HG03571 (cell line): ENCODE measurements around the gene WDR88.
"Not testable (repeated sequence)": the region's sequence is repeated elsewhere in the genome, so short reads cannot be mapped to it uniquely, and the experiment has no call there.

ENCODE experiments used
- ATAC-seq: cut with Tn5 transposase; IDR thresholded peaks from one replicate; pipeline ENCODE4 v1.9.1; 2021; ENCODE audit not compliant: unreplicated experiment

Gene WDR88

DNA sequence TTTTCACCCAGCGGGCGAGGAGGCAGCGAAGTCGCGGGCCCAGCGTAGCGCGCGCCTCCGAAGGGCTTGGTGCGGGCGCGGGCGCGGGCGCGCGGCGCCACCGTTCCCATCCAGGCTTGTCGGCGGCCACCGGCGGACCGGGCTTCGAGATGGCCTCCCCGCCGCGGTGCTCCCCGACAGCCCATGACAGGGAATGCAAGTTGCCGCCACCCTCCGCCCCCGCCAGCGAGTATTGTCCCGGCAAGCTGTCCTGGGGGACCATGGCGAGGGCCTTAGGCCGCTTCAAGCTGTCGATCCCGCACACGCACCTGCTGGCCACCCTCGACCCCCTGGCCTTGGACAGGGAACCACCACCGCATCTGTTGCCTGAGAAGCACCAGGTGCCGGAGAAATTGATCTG lies at the start of gene WDR88:
Gene WDR88, plus strand, starts transcription at position 94 of the 400 bp plus-strand sequence. Its CDS starts 56 bp downstream, at position 150.
- ATAC-seq, result no peak

DNA sequence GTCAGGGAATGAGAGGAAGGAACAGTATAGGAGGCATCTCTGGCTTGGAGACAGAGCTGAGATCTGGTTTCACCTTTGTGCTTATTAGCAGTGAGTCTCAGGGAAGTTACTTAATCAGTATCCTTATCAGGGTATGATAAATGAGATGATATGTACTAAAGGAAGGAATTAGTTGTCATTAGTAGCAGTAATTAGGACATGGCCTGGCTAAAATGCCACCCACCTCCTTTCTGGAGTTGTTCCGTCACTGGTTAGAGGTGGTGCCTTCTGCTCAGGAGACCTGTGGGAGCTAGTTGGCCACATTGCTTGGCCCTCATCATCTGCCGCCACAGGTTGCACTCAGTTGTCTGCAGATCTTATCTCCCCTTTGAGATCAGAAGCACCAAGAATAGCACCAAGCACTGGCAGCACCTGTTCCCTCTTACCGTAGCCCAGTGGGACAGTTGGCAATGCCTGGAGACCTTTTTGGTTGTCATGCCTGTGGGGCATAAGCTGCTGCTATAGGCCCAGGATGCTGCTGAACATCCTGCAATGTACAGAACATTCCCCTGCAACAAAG lies 46.3 kb upstream of the WDR88 start:
- ATAC-seq, result no peak

DNA sequence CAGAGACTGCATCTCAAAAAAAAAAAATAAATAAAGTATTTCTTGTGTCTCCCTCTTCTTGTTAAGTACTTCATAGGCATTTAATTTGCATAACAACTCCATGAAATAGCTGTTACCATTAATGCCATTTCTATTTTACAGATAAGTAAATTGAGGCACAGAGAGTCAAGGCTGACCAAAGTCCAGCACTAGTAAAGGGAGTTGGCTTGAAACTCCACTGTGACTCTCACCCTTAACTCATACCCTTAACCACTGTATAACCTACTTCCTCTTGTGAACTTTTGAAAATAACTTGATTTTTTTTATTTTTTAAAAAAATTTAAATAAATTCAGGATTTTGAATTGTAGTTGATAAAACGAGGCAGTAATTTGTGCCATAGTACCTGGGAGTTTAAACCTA lies 45.0 kb upstream of the WDR88 start:
- ATAC-seq, result no peak

DNA sequence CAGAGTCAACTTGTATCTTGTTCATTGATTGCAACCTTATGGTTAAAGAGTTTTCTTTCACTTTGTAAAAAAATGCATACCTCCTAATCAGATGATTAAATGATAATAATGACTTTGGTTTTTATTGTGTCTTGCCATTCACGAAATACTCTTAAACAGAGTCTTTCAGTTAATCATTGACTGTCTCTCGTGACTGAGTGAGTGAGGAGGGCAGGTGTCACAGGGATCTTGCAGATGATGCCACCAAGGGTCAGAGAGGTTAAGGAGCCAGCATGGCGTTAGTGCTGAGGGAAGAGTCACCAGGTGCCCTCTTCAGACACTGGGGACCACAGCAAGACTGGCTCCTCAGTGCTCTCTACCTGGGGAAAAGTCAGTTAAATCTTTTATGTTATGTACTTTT lies 42.9 kb upstream of the WDR88 start:
- ATAC-seq, result no peak

GRCh38 chr19:33090179-33090578 lies 41.7 kb upstream of the WDR88 start:
- no peak for ATAC-seq

- no peak for ATAC-seq
Observed at GRCh38 chr19:33093420-33094210, 38.3 kb upstream of the WDR88 start.

- ATAC-seq, result no peak
Observed at GRCh38 chr19:33094436-33095067, 37.4 kb upstream of the WDR88 start.

DNA sequence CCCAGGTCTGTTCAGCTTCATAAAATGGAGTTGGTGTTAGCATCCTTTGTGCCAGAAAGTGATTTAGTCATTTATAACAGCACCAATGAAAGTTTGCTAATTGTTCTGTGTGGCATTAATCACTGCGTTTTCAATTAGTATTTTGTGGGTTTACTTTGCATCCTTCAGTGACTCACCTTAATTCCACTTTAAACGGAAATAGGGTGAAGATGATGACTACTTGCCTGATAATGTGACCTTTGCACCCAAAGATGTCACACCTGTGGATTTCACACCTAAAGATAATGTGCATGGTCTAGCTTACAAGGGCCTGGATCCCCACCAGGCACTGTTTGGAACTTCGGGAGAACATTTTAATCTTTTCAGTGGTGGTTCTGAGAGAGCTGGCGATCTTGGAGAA lies 35.9 kb upstream of the WDR88 start:
- ATAC-seq, result no peak

DNA sequence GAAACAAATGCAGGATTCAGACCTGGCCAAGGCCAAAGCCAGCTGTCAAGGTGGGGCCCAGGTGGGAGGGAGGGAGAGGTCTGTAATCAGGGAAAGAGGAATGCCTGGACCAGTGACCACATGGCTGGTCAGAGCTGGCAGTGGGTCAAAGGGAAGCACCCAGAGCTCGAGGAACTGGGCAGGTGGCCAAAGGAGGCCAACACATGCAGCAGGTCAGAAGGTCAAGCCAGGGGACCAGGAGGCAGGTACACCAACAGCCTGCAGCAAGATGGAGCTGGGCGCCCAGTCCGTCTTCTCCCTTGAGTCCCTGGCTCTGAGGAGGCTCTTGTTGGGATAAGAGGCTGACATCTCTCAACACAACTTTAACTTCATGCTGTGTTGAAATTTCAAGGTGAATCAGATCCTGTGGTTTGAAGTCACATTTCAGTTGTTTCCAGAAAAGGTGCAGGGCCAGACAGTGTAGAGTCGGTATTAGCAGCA lies 33.8 kb upstream of the WDR88 start:
- no peak for ATAC-seq

- no peak for ATAC-seq
Observed at GRCh38 chr19:33100894-33101644, 30.8 kb upstream of the WDR88 start.

- no peak for ATAC-seq
Observed at GRCh38 chr19:33102893-33103292, 29.0 kb upstream of the WDR88 start.

- ATAC-seq, result no peak
Observed at GRCh38 chr19:33108161-33108560, 23.8 kb upstream of the WDR88 start.

- no peak for ATAC-seq
Observed at GRCh38 chr19:33110137-33110910, 21.6 kb upstream of the WDR88 start.

GRCh38 chr19:33111587-33111986 lies 20.3 kb upstream of the WDR88 start:
- no peak for ATAC-seq

DNA sequence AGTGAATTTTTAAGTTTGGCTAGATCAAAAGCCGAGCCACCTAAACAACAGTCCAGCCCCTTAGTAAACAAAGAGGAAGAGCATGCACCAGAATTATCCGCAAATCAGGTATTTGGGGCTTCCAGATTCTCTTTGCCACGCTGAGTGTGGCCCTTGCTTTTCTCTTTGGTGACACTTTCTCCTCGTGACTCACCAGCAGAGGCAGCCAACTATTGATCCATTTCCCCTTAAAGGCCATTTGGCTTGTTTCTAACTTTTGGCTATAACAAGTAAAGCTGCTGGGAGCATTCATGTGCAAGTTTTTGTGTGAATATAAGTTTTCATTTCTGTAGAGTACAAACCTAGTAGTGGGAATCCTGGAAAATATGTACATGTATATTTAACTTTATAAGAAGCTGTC lies 17.6 kb upstream of the WDR88 start:
- no peak for ATAC-seq

DNA sequence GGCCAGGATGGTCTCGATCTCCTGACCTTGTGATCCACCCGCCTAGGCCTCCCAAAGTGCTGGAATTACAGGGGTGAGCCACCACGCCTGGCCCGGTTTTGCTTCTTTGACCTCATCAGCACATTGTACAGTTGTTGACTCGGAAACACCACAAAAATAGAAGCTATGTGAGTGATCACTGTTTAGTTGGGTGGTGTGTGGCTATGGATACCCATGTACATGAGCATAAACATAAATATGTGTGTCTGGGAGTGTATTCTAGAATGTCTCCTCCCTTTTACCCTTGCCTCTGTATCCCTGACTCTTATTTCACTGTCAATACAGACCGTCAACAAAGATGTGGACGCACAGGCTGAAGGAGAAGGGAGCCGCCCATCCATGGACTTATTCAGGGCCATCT lies 14.4 kb upstream of the WDR88 start:
- ATAC-seq, result no peak

DNA sequence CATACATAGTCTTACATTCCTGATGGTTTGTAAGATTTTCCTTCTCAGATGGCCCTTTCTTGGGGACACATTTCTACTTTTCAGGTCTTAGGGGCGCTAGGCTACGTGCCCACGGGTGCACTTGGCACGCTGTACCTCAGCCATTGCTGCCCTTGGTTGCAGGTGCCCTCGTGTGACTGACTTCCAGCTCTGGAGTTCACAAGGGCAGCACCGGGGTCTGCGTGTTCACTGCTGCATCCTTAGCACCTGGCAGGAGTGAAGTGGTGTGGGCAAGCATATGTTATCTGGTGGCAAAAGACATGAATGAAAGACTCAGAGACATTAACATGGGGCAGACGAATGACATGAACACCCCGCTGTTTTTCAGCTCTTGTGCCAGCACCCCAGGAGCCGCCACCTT lies 13.3 kb upstream of the WDR88 start:
- no peak for ATAC-seq

DNA sequence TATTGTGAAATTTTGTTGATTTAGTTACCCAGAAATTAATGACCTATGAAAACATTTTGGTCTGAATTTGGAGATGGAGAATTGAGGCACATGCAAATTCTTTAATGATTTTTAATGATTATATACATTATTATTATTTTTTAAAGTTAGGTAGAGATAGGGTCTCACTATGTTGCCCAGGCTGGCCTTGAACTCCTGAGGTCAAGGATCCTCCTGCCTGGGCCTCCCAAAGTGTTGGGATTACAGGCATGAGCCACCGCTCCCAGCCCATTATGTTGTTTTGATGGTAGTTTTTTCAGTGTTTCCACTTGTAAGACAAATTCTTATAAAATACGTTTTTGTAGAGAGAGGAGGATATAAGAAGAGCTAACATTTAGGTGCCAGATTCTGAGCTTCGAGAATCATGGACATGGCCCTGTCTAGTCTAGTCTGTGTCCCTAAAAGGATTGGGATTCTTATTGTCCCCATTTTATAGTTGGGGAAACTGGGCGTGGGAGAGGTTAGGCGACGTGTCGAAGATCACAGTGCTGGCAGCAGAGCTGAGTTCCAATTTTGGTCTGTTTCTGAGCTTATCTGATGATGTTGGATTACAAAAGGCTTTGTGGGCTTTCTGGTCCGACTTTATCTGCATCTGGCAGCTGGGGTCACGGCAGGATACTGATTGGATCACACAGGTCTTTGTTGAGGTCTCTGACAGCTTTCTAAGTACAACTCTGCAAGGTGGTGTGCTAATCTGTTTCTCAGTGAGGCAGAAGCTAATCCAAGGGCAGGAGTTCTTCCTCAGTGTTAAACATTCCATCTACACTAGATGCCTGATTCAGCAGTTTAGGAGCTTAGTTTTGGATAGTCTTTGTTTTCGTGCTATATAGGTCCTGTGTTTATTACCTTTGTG lies 7.5 kb upstream of the WDR88 start:
- no peak for ATAC-seq

DNA sequence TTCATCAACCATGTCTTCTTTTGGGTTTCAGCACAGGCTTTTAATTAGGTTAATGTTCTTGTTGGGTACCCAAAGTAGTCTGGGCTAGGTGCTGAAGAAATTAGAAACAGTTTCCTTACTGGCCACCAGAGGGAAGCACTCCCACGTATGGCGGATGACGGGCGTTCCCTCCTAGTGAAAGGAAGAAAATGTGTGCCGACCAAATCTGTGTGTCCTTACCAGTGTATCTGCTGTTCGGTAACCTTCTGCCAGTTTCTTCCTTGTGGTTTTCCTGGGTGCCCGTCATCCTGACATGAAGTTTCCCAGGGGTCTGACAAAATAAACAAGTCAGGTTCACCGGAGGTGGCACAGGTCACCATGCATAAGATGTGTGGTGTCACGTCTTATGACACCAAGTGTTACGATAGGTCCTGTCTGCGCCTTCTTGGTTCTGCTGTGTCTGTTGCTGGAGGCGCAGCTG lies 6.0 kb upstream of the WDR88 start:
- ATAC-seq, result no peak

DNA sequence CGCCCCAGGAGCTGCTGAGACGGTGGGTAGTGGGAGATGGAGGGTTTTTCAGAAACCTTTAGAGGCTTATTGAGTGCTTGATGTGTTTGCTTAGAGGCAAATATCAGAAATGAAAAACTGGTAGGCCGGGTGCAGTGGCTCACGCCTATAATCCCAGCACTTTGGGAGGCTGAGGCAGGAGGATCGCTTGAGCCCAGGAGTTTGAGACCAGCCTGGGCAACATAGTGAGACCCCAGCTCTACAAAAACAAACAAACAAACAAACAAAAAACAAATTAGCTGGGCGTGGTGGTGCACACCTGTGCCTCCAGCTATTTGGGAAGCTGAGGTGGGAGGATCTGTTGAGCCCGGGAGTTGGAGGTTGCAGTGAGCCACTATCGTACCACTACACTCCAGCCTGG lies 5.2 kb upstream of the WDR88 start:
- ATAC-seq, result not testable (repeated sequence)
